GM21717 (cell line): ENCODE measurements around the gene STK4.
A peak's percentile ranks its signal among the peaks of the same experiment; 100 is the strongest.
"Not testable (repeated sequence)": the region's sequence is repeated elsewhere in the genome, so short reads cannot be mapped to it uniquely, and the experiment has no call there.

Experiments
- ATAC-seq: cut with Tn5 transposase; IDR thresholded peaks from one replicate; pipeline ENCODE4 v1.9.1; 2021; ENCODE audit warnings: mild to moderate bottlenecking, moderate library complexity; ENCODE audit not compliant: unreplicated experiment

Gene STK4

GRCh38 chr20:44981736-44982406, 15.6 kb downstream of the STK4 start:
- ATAC-seq, result no peak

- no peak for ATAC-seq
Observed at GRCh38 chr20:44983093-44983674, 16.9 kb downstream of the STK4 start.

- ATAC-seq, result no peak
Observed at GRCh38 chr20:44988631-44989171, 22.4 kb downstream of the STK4 start.

DNA sequence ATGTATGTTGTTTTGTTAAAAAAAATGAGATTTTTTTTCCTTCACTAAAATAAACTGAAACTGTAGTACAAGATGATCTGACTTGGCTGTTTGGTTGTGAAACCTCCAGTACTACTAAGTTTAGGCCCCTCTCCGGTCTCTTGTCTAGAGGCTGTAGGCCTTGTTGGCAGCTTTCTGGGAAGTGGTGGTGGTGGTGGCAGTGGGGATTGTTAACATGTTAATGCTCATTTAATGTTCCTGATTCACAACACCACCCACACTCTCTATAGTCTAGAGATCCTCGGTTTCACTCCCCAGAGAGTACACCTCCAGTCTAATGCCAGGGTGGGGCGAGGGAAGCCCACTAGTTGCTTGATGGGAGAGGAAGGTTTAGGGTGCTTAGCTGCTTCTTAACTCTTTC, 24.1 kb downstream of the STK4 start:
- ATAC-seq, result peak; percentile 54

DNA sequence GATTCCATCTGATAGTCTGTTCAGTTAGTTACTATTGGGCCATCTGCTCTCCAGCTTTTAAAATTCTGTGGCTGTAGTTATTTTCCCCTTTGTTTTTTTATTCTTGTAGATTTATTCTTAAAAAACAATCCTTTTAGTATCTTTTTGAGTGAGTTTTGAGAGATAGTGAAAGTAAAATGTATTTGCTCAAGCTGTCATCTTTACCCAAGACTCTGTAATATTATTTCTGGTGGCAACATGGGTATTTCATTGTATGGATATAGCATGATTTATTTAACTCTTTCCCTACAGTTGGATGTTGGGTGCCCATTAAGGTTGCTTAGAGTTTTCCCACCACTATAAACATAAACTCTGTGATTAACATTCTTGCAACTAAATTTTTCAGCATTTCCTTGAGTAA, 24.6 kb downstream of the STK4 start:
- ATAC-seq, result no peak

GRCh38 chr20:44993343-44993742, 27.0 kb downstream of the STK4 start:
- ATAC-seq, result no peak

- ATAC-seq, result no peak
Observed at GRCh38 chr20:44997171-44997570, 30.9 kb downstream of the STK4 start.

- no peak for ATAC-seq
Observed at GRCh38 chr20:44997668-44998067, 31.4 kb downstream of the STK4 start.

DNA sequence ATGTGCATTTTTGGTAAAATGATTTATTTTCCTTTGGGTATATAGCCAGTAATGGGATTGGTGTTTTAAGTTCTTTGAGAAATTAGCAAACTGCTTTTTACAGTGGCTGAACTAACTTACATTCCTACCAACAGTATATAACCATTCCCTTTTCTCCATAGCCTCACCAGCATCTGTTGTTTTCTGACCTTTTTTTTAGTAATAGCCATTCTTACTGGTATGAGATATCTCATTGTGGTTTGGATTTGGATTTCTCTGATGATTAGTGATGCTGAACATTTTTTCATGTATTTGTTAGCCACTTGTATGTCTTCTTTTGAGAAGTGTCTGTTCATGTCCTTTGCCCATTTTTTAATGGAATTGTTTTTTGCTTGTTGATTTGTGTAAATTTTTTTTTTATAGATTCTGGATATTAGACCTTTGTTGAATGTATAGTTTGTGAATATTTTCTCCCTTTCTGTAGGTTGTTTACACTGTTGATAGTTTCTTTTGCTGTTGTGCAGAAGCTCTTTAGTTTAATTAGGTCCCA, 42.3 kb downstream of the STK4 start:
- no peak for ATAC-seq

- no peak for ATAC-seq
Observed at GRCh38 chr20:45010399-45010828, 44.1 kb downstream of the STK4 start.

DNA sequence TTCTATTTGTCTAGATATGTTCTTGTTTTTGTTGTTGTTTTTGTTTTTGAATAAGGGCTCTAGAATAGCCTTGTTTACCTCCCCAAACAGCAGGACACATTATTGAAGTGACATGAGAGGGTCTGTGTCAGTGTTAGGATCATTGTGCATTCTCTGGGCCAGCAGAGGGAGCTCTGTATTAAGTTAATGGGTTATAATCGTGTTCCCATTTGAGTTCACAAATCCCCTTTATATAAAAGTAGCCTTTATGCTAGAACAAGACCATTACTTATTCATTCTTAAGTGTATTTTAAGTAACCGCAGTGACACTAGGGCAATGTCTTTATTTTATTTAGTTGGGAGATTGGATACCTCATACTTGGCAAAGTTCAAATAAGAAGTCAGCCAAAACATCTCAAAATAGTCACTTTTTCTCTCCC, 44.8 kb downstream of the STK4 start:
- no peak for ATAC-seq

DNA sequence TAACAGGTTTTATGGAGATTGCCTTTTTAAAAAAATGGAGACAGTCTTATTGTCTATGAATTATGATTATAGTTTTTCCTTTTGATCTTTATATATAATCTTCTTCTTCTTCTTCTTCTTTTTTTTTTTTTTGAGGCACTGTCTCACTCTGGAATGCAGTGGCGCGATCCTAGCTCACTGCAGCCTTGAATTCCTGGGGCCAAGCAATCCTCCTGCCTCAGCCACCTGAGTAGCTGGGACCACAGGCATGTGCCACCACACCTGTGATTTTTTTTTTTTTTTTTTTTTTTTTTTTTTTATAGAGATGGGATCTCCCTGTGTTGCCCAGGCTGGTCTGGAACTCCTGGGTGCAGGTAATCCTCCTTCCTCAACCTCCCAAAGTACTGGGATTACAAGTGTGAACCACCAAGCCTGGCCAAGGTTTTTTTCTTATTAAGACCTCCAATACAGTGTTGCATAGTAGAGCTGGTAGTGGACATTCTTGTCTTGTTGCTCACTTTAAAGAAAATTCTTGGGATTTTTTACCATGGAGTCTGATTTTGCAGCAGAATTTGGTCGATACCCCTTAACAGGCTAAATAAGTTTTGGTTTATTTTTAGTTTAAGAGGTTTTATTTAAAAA, 46.5 kb downstream of the STK4 start:
- ATAC-seq, result no peak

DNA sequence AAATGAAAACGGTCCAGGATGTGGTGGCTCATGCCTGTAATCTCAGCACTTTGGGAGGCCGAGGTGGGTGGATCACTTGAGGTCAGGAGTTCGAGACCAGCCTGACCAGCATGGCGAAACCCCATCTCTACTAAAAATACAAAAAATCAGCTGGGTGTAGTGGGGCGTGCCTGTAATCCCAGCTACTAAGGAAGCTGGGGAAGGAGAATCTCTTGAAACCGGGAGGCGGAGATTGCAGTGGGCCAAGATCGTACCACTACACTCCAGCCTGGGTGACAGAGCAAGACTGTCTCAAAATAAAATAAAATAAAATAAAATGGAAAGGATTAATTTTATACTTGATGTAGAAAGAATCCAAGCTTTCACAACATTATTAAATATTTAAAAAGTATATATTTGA, 47.8 kb downstream of the STK4 start:
- not testable (repeated sequence) for ATAC-seq

DNA sequence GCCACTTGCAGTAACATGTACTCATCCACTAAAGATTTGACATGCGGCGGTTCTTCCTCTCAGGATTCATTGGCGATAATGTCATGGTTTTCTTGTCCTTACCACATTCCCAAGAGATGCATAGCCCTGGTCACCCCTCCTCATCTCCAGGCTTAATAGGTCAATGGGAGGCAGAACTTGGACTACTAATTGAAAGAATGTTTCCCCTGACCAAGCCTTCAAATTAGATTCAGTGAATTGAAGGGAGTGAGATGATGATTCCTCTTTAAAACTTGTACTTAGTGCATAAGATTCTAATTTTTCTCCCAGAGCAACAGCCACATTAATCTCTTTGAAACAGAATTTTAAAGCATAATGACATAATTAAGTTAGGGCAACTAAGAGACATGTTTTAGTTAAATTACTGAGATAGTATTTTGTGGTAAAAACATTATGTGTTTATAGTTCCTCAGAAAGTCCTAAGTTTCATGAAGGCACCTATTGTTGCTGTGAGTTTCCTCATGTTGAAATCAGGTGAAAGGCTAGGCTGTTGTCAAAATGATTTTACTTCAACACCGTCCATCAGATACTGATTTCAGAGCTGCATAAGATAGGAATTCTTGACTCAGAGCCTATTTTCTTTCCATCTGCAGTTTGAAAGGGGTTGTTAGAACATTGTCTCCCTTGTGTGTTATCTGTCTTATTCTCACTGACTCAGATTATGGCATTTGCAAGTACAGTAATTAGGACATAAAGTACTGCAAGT, 48.5 kb downstream of the STK4 start:
- ATAC-seq, result no peak

DNA sequence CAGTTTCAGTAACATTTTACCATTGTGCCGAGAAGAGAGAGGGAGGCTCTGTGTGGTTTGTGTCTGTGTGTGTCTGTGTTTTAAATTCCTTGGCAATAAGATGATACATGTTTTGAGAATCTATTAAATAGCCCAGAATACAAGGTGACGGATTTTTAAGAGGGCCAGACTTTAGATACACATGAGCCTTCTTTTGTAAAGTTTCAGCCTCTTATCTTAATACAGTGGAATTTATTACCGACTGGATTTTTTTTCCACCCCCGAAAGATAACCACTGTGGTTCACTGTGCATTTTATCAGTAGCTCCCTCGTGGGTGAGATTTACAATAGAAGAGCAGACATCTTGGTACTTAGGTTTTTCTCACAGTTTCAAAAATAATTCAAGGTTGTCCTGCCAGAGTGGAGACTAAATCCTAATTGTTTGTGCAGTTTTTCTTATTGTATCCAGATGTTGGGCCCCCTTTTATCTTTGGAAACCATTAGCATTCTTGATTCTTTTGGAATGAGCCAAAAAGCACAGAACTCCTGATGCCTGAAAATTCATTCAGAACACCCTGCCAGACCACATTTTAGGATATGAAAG, 49.9 kb downstream of the STK4 start:
- no peak for ATAC-seq

- no peak for ATAC-seq
Observed at GRCh38 chr20:45017281-45017680, 51.0 kb downstream of the STK4 start.

GRCh38 chr20:45017857-45018256, 51.5 kb downstream of the STK4 start:
- no peak for ATAC-seq

GRCh38 chr20:45019027-45019761, 52.9 kb downstream of the STK4 start:
- ATAC-seq, result no peak

DNA sequence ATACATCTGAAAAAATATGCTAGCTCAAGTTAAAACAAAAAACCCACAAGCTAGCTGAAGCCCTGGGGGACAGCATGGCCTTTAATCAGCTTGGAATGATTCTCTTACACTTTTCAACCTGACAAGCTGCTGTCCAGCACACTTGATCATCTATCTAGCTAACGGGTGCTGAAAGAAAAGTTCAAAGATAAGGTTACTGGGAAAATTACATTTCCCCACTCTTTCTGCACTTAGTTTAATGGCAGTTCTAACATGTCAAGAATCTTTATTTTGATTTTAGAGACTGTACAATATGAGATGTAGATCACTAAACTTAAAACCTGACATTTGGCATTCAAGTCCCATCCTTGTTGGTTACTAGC, 53.4 kb downstream of the STK4 start:
- no peak for ATAC-seq

GRCh38 chr20:45020236-45020886, 54.0 kb downstream of the STK4 start:
- no peak for ATAC-seq
